Adrenal gland (tissue), 5 donors: Measurements from ENCODE around the gene NHLH2.

Experiments used
- CTCF ChIP-seq, 6 experiments: fragments of 450-650 bp in 4 of 6; fragments of 200-600 bp in 2 of 6; sonication (generic) in 1 of 6; IDR thresholded peaks; 1 replicate in 5 of 6; 2 replicates in 1 of 6; pipeline versions ENCODE4 v1.5.1 to v1.8.0; 2016 to 2021; ENCODE audit warnings: antibody characterized with exemption in 6 of 6, mild to moderate bottlenecking in 2 of 6, moderate library complexity in 1 of 6
- POLR2A ChIP-seq, 2 donors: fragments of 450-650 bp; IDR thresholded peaks; one replicate each; pipeline ENCODE4 v1.6.1; 2017; ENCODE audit warnings: antibody characterized with exemption in 2 of 2, mild to moderate bottlenecking in 2 of 2, moderate library complexity in 1 of 2
- donor health status: DM: no; HTN: no; CAD: no.

GRCh38 chr1:115807723-115808122 is 33.2 kb downstream of the NHLH2 start:
- TF ChIP-seq POLR2A (IDR thresholded peaks at IDR 0.05), result no peak
- TF ChIP-seq CTCF (IDR thresholded peaks at IDR 0.05), result peak; percentile 62 to 71 (median 67)
